Subcutaneous adipose tissue (tissue), 4 donors: ENCODE measurements around the gene ZNF396. TPM values are rescaled to one million over a fixed set of nuclear protein-coding genes. Genes with fewer than 3 reads are reported as not detected.

Experiments used
- total RNA-seq, 4 donors: library from RNA; depleted of rRNA; stranded (reverse); fragments of >200 nt; gene quantifications; one replicate each; pipeline ENCODE4 v1.1.0, GENCODE V29; 2016
- TF ChIP-seq, protein P1 (sequence below): fragments of 450-650 bp; IDR thresholded peaks from one replicate; pipeline ENCODE4 v1.5.1; 2016; ENCODE audit warnings: low read depth, mild to moderate bottlenecking, control low read depth, antibody characterized with exemption, moderate library complexity

ZNF396 gene
- total RNA-seq, 4 donors from 2014 or later: 1.5 to 4.2 (median 2.5) TPM

DNA sequence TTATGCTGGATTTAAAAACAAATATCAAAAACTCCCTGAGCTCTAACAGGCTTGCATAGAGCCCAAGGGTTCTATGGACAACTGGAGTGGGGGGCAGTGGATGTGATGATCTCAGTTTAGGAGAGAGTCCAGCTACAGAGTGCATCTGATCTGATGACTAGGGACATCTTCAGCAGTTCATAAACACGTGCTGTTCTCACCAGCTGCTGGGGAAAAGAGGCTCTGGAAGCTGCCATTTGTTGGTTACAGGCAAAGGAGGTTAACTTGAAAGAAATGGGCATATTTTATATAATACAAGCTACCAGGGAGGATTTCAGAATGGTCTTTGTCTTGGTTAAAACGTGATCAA is 36.0 kb upstream of the ZNF396 start:
- TF ChIP-seq, protein P1, sequence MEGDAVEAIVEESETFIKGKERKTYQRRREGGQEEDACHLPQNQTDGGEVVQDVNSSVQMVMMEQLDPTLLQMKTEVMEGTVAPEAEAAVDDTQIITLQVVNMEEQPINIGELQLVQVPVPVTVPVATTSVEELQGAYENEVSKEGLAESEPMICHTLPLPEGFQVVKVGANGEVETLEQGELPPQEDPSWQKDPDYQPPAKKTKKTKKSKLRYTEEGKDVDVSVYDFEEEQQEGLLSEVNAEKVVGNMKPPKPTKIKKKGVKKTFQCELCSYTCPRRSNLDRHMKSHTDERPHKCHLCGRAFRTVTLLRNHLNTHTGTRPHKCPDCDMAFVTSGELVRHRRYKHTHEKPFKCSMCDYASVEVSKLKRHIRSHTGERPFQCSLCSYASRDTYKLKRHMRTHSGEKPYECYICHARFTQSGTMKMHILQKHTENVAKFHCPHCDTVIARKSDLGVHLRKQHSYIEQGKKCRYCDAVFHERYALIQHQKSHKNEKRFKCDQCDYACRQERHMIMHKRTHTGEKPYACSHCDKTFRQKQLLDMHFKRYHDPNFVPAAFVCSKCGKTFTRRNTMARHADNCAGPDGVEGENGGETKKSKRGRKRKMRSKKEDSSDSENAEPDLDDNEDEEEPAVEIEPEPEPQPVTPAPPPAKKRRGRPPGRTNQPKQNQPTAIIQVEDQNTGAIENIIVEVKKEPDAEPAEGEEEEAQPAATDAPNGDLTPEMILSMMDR: no peak

DNA sequence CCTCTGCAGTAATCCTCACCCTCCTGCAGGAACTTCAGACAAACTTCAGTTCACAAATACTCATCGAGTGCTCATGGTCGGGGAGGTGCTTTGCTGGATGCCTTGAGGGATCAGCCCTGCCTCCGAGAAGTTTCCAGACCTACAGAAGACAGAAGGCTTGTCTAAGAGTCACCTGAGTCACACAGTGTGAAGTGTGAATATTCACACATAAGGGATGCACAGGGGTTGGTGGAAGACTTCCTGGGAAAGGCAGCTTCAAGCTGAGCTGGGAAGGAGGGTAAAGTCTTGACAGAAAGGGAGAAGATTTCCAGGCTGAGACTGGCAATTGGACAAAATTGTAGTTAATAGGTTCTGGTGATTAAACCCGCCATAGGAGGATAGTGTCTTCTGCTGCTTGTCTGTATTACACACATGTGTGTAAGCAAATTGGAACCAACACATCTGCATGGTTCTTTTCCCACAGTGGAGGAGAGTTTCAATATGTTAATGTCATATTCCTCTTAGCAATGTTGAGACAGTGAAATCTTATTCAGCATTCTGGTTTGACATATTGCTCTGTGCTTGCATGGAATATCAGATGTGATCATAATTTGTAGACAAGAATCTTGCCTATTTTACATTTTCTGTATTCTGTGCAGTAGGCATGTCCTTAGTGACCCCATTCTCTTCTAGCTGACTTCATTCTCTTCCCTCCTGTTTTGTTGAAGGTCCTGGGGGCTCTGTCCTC is 34.7 kb upstream of the ZNF396 start:
- TF ChIP-seq, protein P1: no peak

DNA sequence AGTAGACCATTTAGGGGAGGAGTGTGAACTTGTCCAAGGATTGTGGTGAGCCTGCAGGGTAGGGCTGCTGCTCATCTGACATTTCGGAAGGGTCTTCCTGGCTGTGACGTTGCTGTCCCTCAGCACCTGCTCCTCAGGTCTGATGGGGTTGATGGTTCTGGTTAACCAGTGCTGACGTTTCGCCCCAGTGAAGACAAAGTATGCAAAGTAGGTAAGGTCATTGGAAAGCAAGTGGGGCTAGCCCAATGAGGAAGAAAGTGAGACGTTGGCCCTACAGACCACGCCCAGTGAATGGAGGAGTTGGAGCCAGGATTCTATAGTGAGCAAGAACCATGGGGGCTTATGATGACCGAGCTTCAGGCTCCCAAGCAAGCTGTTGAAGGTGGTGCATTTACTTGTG is 33.4 kb upstream of the ZNF396 start:
- TF ChIP-seq, protein P1: no peak

DNA sequence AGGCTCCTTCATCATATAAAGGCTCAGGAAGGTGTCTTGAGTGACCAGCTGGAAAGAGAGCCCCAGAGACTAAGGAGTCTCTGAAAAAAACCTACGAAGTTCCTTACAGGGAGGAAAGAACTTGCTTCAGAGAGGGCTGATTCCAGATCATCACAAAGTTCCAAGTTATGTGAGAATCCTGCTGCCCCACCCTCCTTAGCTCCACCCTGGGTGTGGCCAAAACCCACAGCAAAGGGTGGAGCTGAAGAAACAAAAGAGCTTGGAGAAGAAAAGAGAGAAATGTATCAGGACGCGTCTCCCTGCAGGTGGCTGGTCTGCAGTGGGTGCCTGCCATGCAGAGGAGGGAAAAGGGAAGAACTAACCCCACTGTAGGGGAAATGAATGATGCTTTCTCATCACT is 32.8 kb upstream of the ZNF396 start:
- TF ChIP-seq, protein P1: no peak

DNA sequence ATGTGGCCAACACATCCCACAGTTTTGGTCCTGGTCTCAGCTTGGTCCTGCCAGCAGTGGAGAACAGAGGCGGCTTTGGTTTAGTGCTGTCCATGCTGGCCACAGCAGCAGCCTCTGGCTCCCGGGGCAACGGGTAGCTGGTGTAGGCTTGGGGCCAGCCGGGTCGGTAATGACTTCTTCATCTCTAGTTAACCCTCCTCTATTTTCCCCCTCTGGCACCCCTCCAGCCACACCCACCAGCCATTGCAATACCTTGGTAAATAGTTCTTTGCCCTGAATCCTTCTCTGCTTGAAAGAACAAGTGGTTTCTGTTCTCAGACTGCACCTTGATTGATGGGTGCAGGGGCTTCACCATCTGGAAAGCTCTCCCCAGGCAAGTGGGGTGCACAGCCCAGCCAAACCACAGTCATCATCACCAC is 31.7 kb upstream of the ZNF396 start:
- TF ChIP-seq, protein P1: no peak

DNA sequence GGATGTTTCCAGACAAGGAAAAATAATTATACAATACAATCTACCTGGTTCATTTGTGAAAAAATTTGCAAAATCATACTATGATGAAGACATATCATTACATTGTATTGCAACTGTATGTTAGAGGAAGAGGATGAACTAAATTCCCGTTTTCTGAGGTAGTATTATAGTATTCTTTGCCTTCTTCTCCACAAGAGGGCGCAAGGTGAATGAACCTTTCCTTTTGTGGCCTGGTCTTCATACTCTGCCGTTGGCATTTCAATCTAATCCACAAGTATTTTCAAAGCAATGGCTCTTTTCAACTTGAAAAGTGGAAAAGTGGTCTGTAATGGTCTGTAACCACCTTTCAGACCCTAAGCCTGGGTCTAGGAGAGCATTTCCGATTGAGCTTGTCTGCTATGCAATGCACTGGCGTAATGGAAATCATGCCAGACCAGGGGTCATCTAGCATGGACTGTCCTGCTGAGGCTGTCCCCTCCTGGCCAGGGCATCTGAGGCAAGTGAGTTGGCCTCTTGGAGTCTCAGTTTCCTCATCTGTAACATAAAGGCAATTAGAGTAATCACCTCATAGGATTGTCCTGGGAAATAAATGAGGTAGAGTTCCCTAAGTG is 30.8 kb upstream of the ZNF396 start:
- TF ChIP-seq, protein P1: no peak

DNA sequence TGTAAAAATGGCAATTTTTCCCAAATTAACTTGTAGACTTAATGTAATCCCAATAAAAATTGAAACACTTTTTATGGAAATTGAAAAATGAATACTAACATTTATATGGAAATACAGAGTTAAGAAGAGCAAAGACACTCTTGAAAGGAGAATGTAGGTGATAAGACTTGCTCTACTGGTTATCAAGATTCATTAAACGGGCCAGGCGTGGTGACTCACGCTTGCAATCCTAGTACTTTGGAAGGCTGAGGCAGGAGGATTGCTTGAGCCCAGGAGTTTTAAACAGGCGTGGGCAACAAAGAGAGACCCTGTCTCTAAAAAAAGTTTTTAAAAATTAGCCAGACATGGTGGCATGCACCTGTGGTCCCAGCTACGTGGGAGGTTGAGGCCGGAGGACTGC is 29.5 kb upstream of the ZNF396 start:
- TF ChIP-seq, protein P1: no peak
